Right atrium auricular region (tissue), 2 donors: ENCODE results near the gene CCT7. TPM values are rescaled to one million over a fixed set of nuclear protein-coding genes. Genes with fewer than 3 reads are reported as not detected.

Source experiments
- DNase-seq: peaks from one replicate; pipeline ENCODE4 v3.0.0-alpha.2; 2019; ENCODE audit warnings: low spot score
- H3K27ac ChIP-seq, 2 donors: fragments of 200-600 bp; sonication (generic); 1 replicate in 1 of 2; 2 replicates in 1 of 2; pipeline ENCODE4 v1.5.1; 2016 to 2019
- H3K27me3 ChIP-seq, 2 donors: fragments of 200-600 bp; sonication (generic); one replicate each; pipeline versions ENCODE4 v1.5.1 to v1.6.0; 2017 to 2019
- H3K36me3 ChIP-seq: fragments of 200-600 bp; sonication (generic); one replicate; pipeline ENCODE4 v1.5.1; 2016
- H3K4me1 ChIP-seq, 2 donors: fragments of 200-600 bp; sonication (generic); one replicate each; pipeline versions ENCODE4 v1.5.1 to v1.6.0; 2017 to 2019
- H3K4me3 ChIP-seq, 2 donors: fragments of 200-600 bp; sonication (generic); 1 replicate in 1 of 2; 2 replicates in 1 of 2; pipeline ENCODE4 v1.5.1; 2017 to 2019; ENCODE audit warnings: mild to moderate bottlenecking in 1 of 2, moderate library complexity in 1 of 2
- H3K9me3 ChIP-seq, 2 donors: fragments of 200-600 bp; sonication (generic); one replicate each; pipeline ENCODE4 v1.5.1; 2019
- CTCF ChIP-seq, 2 donors: fragments of 200-600 bp; sonication (generic); IDR thresholded peaks; one replicate each; pipeline ENCODE4 v1.5.1; 2019; ENCODE audit warnings: antibody characterized with exemption in 2 of 2
- total RNA-seq, 2 donors: library from RNA; depleted of rRNA; stranded (reverse); fragments of >200 nt; gene quantifications; one replicate each; pipeline ENCODE4 v1.1.0, GENCODE V29; 2016

Gene CCT7
- total RNA-seq, 2 donors from 2014 or later = 154 to 191 TPM

GRCh38 chr2:73212448-73213176, 21.5 kb upstream of the CCT7 start:
- peak; percentile 89 to 94 for TF ChIP-seq CTCF (IDR thresholded peaks at IDR 0.05)
- Histone ChIP-seq H3K27me3 (no peaks in the 10 kb centered on the region), H3K27ac (no peak overlapping the region), H3K4me1 (peaks cover 0 to 16% of the 10 kb centered on the region in 2 donors), H3K36me3 (no peaks in the 10 kb centered on the region), H3K9me3 (no peaks in the 10 kb centered on the region), H3K4me3 (no peak overlapping the region)
- DNase-seq = peak; percentile 77

GRCh38 chr2:73214120-73215035, 19.7 kb upstream of the CCT7 start, which contains the start of gene SMYD5:
SMYD5 (plus strand) TSS chr2:73214245; CDS start chr2:73214267, 22 bp downstream.
- peak in 1 of 2 donors; percentile 10 for TF ChIP-seq CTCF (IDR thresholded peaks at IDR 0.05)

GRCh38 chr2:73215254-73215653, 18.9 kb upstream of the CCT7 start:
- H3K36me3 ChIP-seq = peaks cover 13% of the 10 kb centered on the region

More at GRCh38 chr2:73214120-73215035, 19.7 kb upstream of the CCT7 start, which contains the start of gene SMYD5:
- DNase-seq = peak; percentile 85
- peaks cover 4% of the 10 kb centered on the region for H3K36me3 ChIP-seq
- no peaks in the 10 kb centered on the region for H3K27me3 ChIP-seq
- H3K4me3 ChIP-seq = peak within 1 kb of the TSS; percentile 93 to 95
- H3K9me3 ChIP-seq = no peaks in the 10 kb centered on the region
- H3K4me1 ChIP-seq = peaks cover 0 to 24% of the 10 kb centered on the region in 2 donors
- H3K27ac ChIP-seq = peak within 1 kb of the TSS; percentile 60 to 74

GRCh38 chr2:73217160-73217559, 16.9 kb upstream of the CCT7 start:
- Histone ChIP-seq H3K4me3 (no peak overlapping the region), H3K27ac (no peak overlapping the region), H3K4me1 (peaks cover 0 to 24% of the 10 kb centered on the region in 2 donors), H3K9me3 (no peaks in the 10 kb centered on the region), H3K27me3 (no peaks in the 10 kb centered on the region), H3K36me3 (peaks cover 31% of the 10 kb centered on the region)
- no peak for DNase-seq
- no peak for TF ChIP-seq CTCF (IDR thresholded peaks at IDR 0.05)

More at GRCh38 chr2:73215254-73215653, 18.9 kb upstream of the CCT7 start:
- Histone ChIP-seq H3K9me3 (no peaks in the 10 kb centered on the region), H3K4me1 (peaks cover 0 to 24% of the 10 kb centered on the region in 2 donors), H3K27me3 (no peaks in the 10 kb centered on the region), H3K4me3 (peak overlapping the region in 1 of 2 donors; percentile 95), H3K27ac (no peak overlapping the region)
- TF ChIP-seq CTCF (IDR thresholded peaks at IDR 0.05) = no peak
- DNase-seq = no peak

- Histone ChIP-seq H3K27me3 (no peaks in the 10 kb centered on the region), H3K9me3 (no peaks in the 10 kb centered on the region), H3K27ac (no peak overlapping the region), H3K4me3 (no peak overlapping the region), H3K4me1 (peaks cover 0 to 24% of the 10 kb centered on the region in 2 donors), H3K36me3 (peaks cover 37% of the 10 kb centered on the region)
- TF ChIP-seq CTCF (IDR thresholded peaks at IDR 0.05) = no peak
- no peak for DNase-seq
Observed at GRCh38 chr2:73217826-73218225, 16.3 kb upstream of the CCT7 start.
